Measurements from ENCODE around the gene CLRN2. TPM values are rescaled to one million over a fixed set of nuclear protein-coding genes. Genes with fewer than 3 reads are reported as not detected.

Gene CLRN2
- total RNA-seq, 2 experiments from 2014 or later: not detected

DNA sequence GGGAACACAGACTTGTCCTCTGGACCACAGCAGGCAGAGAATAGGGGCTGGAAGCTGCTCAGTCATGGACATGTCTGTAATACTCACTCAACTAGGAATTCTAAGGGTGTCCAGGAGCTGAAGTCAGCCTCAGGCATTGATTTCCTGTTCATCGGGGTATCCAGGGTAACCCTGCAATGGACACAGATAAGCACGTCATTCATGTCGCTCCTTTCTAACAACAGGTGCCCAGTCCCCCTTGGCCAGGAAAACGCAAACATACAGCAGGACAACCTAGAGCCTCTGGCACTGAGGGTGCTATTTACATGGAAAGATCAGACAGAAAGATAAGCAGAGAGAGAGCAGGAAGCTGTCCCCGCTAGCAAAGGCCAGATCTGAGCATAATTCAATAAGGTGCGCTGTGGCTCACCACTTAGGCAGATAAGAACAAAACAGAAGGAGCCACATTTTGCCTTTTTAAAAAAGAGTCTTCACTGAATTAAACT is 24.3 kb upstream of the CLRN2 start:
- DNase-seq (ENCODE audit: low spot score): no peak
- Histone ChIP-seq H3K36me3 (ENCODE audit: insufficient read depth, low read length) (peaks cover 4% of the 10 kb centered on the region; the same call in 1 of the 2 replicates), H3K27ac (ENCODE audit: low read depth, low read length, poor library complexity, severe bottlenecking) (no peak overlapping the region), H3K4me3 (ENCODE audit: low read depth, low read length, poor library complexity, severe bottlenecking) (no peak overlapping the region), H4K20me1 (ENCODE audit: insufficient read depth, low read length) (no peaks in the 10 kb centered on the region), H3K4me2 (ENCODE audit: low read length) (no peak overlapping the region), H3K79me2 (ENCODE audit: insufficient read depth, low read depth, low read length) (no peaks in the 10 kb centered on the region), H3K9me2 (ENCODE audit: insufficient read depth, low read length) (no peaks in the 10 kb centered on the region), H2AFZ (ENCODE audit: low read length) (no peak overlapping the region), H3K9me3 (ENCODE audit: low read length) (no peaks in the 10 kb centered on the region), H3K4me1 (ENCODE audit: insufficient read depth, low read length, poor library complexity, severe bottlenecking) (no peaks in the 10 kb centered on the region)
- POLR2A ChIA-PET: no interaction called here
- intact Hi-C loops (cut with micrococcal nuclease; ENCODE audit: unreplicated experiment): no loop called here
- BruUV-seq (replicated peaks): no TSS peak
- TF ChIP-seq EZH2phosphoT487 (IDR thresholded peaks at IDR 0.05; ENCODE audit: borderline replicate concordance, low read depth, low read length): no peak
- TF ChIP-seq, protein P1, sequence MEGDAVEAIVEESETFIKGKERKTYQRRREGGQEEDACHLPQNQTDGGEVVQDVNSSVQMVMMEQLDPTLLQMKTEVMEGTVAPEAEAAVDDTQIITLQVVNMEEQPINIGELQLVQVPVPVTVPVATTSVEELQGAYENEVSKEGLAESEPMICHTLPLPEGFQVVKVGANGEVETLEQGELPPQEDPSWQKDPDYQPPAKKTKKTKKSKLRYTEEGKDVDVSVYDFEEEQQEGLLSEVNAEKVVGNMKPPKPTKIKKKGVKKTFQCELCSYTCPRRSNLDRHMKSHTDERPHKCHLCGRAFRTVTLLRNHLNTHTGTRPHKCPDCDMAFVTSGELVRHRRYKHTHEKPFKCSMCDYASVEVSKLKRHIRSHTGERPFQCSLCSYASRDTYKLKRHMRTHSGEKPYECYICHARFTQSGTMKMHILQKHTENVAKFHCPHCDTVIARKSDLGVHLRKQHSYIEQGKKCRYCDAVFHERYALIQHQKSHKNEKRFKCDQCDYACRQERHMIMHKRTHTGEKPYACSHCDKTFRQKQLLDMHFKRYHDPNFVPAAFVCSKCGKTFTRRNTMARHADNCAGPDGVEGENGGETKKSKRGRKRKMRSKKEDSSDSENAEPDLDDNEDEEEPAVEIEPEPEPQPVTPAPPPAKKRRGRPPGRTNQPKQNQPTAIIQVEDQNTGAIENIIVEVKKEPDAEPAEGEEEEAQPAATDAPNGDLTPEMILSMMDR (conservative IDR thresholded peaks at IDR 0.05; ENCODE audit: low read length): no peak
- CTCF ChIA-PET (ENCODE audit: unreplicated experiment): no interaction called here

DNA sequence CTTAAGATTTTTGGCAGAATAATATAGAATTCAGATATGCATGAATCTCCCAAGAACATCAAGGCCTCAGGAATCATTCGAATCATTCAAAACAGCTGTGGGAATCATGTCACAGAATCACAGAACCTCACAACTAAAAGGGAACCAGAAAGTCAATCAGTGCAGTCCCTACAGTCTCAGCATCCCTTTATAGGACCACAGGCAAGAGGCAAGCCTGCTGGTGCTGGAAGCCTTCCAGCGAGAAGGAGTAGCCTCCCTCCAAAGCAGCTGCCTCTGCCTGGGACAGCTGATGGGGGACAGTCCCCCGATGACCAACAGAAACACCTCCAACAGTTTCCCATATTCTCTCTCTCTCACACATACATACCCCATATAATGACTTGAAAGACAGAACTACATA is 23.8 kb upstream of the CLRN2 start:
- intact Hi-C loops (cut with micrococcal nuclease; ENCODE audit: unreplicated experiment): no loop called here
- H3K9me2 ChIP-seq (ENCODE audit: insufficient read depth, low read length): no peaks in the 10 kb centered on the region
- ChIA-PET POLR2A (no interaction called here), CTCF (ENCODE audit: unreplicated experiment) (no interaction called here)
- peaks cover 4% of the 10 kb centered on the region; the same call in 1 of the 2 replicates for H3K36me3 ChIP-seq (ENCODE audit: insufficient read depth, low read length)
- no peak for TF ChIP-seq EZH2phosphoT487 (IDR thresholded peaks at IDR 0.05; ENCODE audit: borderline replicate concordance, low read depth, low read length)
- TF ChIP-seq, protein P1 (conservative IDR thresholded peaks at IDR 0.05; ENCODE audit: low read length): no peak
- H3K4me3 ChIP-seq (ENCODE audit: low read depth, low read length, poor library complexity, severe bottlenecking): no peak overlapping the region
- H3K9me3 ChIP-seq (ENCODE audit: low read length): no peaks in the 10 kb centered on the region
- DNase-seq (ENCODE audit: low spot score): no peak
- no peaks in the 10 kb centered on the region for H3K4me1 ChIP-seq (ENCODE audit: insufficient read depth, low read length, poor library complexity, severe bottlenecking)
- no peaks in the 10 kb centered on the region for H4K20me1 ChIP-seq (ENCODE audit: insufficient read depth, low read length)
- no peaks in the 10 kb centered on the region for H3K79me2 ChIP-seq (ENCODE audit: insufficient read depth, low read depth, low read length)
- no peak overlapping the region for H3K4me2 ChIP-seq (ENCODE audit: low read length)
- BruUV-seq (replicated peaks): no TSS peak
- no peak overlapping the region for H2AFZ ChIP-seq (ENCODE audit: low read length)
- no peak overlapping the region for H3K27ac ChIP-seq (ENCODE audit: low read depth, low read length, poor library complexity, severe bottlenecking)

DNA sequence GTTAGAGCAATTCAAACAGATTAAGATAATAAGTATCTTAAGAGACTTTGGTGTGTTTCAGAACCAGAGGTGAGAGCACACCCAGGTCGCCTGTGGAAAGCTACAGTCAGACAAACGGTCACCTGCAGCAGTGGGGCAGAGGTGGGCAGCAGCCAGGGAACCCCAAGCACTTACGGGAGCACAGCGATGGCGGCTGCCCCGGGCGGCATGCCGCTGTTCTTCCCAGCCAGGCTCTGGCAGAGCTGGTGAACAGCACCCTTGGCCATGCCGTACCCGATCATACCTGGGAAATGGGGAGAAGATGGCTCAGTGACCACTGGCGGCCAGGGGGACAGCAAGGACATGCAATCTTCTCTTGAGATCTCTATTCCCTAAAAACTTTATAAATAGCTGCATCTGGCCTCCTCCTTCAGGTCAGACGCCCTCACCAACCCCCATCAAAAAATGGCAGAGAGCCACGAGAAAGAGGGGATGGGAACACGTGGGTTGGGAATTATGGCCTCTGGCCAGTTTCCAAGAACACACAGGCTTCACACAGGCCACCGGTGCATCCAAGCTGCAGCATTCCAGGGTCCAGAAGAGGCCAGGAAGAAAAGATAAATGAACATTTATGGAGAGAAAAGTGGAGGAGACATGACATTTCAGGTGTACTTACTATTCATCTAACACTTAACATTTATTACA is 22.8 kb upstream of the CLRN2 start:
- no peak for DNase-seq (ENCODE audit: low spot score)
- Histone ChIP-seq H2AFZ (ENCODE audit: low read length) (no peak overlapping the region), H3K9me3 (ENCODE audit: low read length) (no peaks in the 10 kb centered on the region), H3K9me2 (ENCODE audit: insufficient read depth, low read length) (no peaks in the 10 kb centered on the region), H3K4me3 (ENCODE audit: low read depth, low read length, poor library complexity, severe bottlenecking) (no peak overlapping the region), H3K36me3 (ENCODE audit: insufficient read depth, low read length) (no peaks in the 10 kb centered on the region), H3K27ac (ENCODE audit: low read depth, low read length, poor library complexity, severe bottlenecking) (no peak overlapping the region), H4K20me1 (ENCODE audit: insufficient read depth, low read length) (no peaks in the 10 kb centered on the region), H3K4me2 (ENCODE audit: low read length) (no peak overlapping the region), H3K4me1 (ENCODE audit: insufficient read depth, low read length, poor library complexity, severe bottlenecking) (no peaks in the 10 kb centered on the region), H3K79me2 (ENCODE audit: insufficient read depth, low read depth, low read length) (no peaks in the 10 kb centered on the region)
- TF ChIP-seq EZH2phosphoT487 (IDR thresholded peaks at IDR 0.05; ENCODE audit: borderline replicate concordance, low read depth, low read length): no peak
- TF ChIP-seq, protein P1 (conservative IDR thresholded peaks at IDR 0.05; ENCODE audit: low read length): no peak
- ChIA-PET CTCF (ENCODE audit: unreplicated experiment) (no interaction called here), POLR2A (no interaction called here)
- BruUV-seq (replicated peaks): no TSS peak
- intact Hi-C loops (cut with micrococcal nuclease; ENCODE audit: unreplicated experiment): no loop called here
